ENCODE data around the gene TNFAIP8. TPM values are rescaled to one million over a fixed set of nuclear protein-coding genes. Genes with fewer than 3 reads are reported as not detected.

The TNFAIP8 gene
- total RNA-seq, 1 experiment from 2014 or later: 7.3 TPM

GRCh38 chr5:119318256-119318894 is 37.4 kb upstream of the TNFAIP8 start:
- Histone ChIP-seq H4K20me1 (ENCODE audit: control insufficient read depth, insufficient read depth, insufficient read length) (no peaks in the 10 kb centered on the region), H4K91ac (ENCODE audit: insufficient read length, low read depth, low read length) (no peak overlapping the region), H2BK5ac (ENCODE audit: insufficient read length, low read length) (no peak overlapping the region), H3K56ac (ENCODE audit: insufficient read length, low read depth, low read length) (no peak overlapping the region), H3K14ac (ENCODE audit: insufficient read depth, low read length) (no peak overlapping the region), H3K79me1 (ENCODE audit: insufficient read depth, low read depth, low read length, poor library complexity, severe bottlenecking) (no peaks in the 10 kb centered on the region), H4K8ac (replicated peaks; ENCODE audit: insufficient read length, low read depth, low read length) (no peak overlapping the region), H2BK20ac (ENCODE audit: low read depth, low read length, poor library complexity, severe bottlenecking) (no peak overlapping the region), H3K23ac (ENCODE audit: insufficient read length, low read depth, low read length) (no peak overlapping the region), H3K4me1 (ENCODE audit: insufficient read depth, low read length) (no peaks in the 10 kb centered on the region; the same call in 1 of the 2 replicates), H3K27me3 (ENCODE audit: insufficient read depth, low read length) (no peaks in the 10 kb centered on the region), H3K4me2 (ENCODE audit: insufficient read depth, insufficient read length, low read length) (no peak overlapping the region), H3T11ph (ENCODE audit: low read length) (no peak overlapping the region), H2AK5ac (ENCODE audit: insufficient read length, low read length) (no peak overlapping the region), H3K23me2 (ENCODE audit: insufficient read length, low read depth, low read length, poor library complexity, severe bottlenecking) (no peaks in the 10 kb centered on the region), H3K27ac (ENCODE audit: insufficient read length, low read depth, low read length) (no peak overlapping the region), H2AFZ (ENCODE audit: low read length) (no peak overlapping the region), H2BK120ac (ENCODE audit: low read depth, low read length, poor library complexity, severe bottlenecking) (no peak overlapping the region), H2BK12ac (ENCODE audit: insufficient read length, low read depth, low read length) (no peak overlapping the region), H3K4ac (ENCODE audit: low read depth, low read length) (no peak overlapping the region), H3K79me2 (ENCODE audit: insufficient read depth, low read length) (no peaks in the 10 kb centered on the region), H2BK15ac (ENCODE audit: low read depth, low read length) (no peak overlapping the region), H3K18ac (ENCODE audit: insufficient read length, low read depth, low read length) (no peak overlapping the region), H3K9me3 (ENCODE audit: control insufficient read depth, low read depth, low read length) (no peaks in the 10 kb centered on the region), H4K5ac (ENCODE audit: insufficient read length, low read depth, low read length) (no peak overlapping the region), H3K9ac (ENCODE audit: extremely low read depth, insufficient read length, low read length) (no peak overlapping the region)
- H3K27me3 Mint-ChIP-seq (ENCODE audit: low read depth): no peaks in the 10 kb centered on the region
- no CpG with 5 or more reads among the region's 7 CpGs for WGBS (ENCODE audit: extremely low coverage, insufficient read length, low lambda C conversion rate)
- H3K4me1 Mint-ChIP-seq: peaks cover 32 to 38% of the 10 kb centered on the region in 2 experiments
- no peak for DNase-seq
- no peaks in the 10 kb centered on the region for H3K36me3 Mint-ChIP-seq (ENCODE audit: insufficient read depth in 1 of 3, low read depth in 3 of 3)
- no peak for TF ChIP-seq CTCF (conservative IDR thresholded peaks at IDR 0.05)
- H3K4me3 Mint-ChIP-seq: no peak overlapping the region
- H3K27ac Mint-ChIP-seq: no peak overlapping the region
- no peaks in the 10 kb centered on the region for H3K9me3 Mint-ChIP-seq

Measured in H9 (cell line).